Measurements from ENCODE around the gene ENOX1.
"Not testable (repeated sequence)": the region's sequence is repeated elsewhere in the genome, so short reads cannot be mapped to it uniquely, and the experiment has no call there.

The ENOX1 gene

GRCh38 chr13:43786766-43787517 lies at the start of gene ENOX1:
TSS of gene ENOX1 (minus strand) at chr13:43786972.
- no peak within 1 kb of the TSS for H3K27ac ChIP-seq (ENCODE audit: low read depth, low read length)
- H3K79me2 ChIP-seq (ENCODE audit: control insufficient read depth, insufficient read depth, low read length, unreplicated experiment), result no peaks in the 10 kb centered on the region
- H3K4me3 ChIP-seq (ENCODE audit: low read depth, low read length), result peak within 1 kb of the TSS; percentile 80
- peaks cover 20% of the 10 kb centered on the region for H3K4me1 ChIP-seq (ENCODE audit: control insufficient read depth, insufficient read depth, low read length, unreplicated experiment)
- peak within 1 kb of the TSS; percentile 91 for H2AFZ ChIP-seq (ENCODE audit: low read length, unreplicated experiment)
- H3K36me3 ChIP-seq (ENCODE audit: insufficient read depth, low read length), result no peaks in the 10 kb centered on the region
- H3K27me3 ChIP-seq (ENCODE audit: insufficient read depth, low read length), result no peaks in the 10 kb centered on the region

GRCh38 chr13:43835701-43836100 lies 48.9 kb upstream of the ENOX1 start:
- no peaks in the 10 kb centered on the region for H3K79me2 ChIP-seq (ENCODE audit: control insufficient read depth, insufficient read depth, low read length, unreplicated experiment)
- no peaks in the 10 kb centered on the region for H3K36me3 ChIP-seq (ENCODE audit: insufficient read depth, low read length)
- no peak overlapping the region for H3K27ac ChIP-seq (ENCODE audit: low read depth, low read length)
- H3K27me3 ChIP-seq (ENCODE audit: insufficient read depth, low read length), result no peaks in the 10 kb centered on the region
- H2AFZ ChIP-seq (ENCODE audit: low read length, unreplicated experiment), result no peak overlapping the region
- H3K4me1 ChIP-seq (ENCODE audit: control insufficient read depth, insufficient read depth, low read length, unreplicated experiment), result peaks cover 17% of the 10 kb centered on the region
- no peak overlapping the region for H3K4me3 ChIP-seq (ENCODE audit: low read depth, low read length)

GRCh38 chr13:43831088-43831487 lies 44.3 kb upstream of the ENOX1 start:
- peaks cover 14% of the 10 kb centered on the region for H3K4me1 ChIP-seq (ENCODE audit: control insufficient read depth, insufficient read depth, low read length, unreplicated experiment)
- no peak overlapping the region for H2AFZ ChIP-seq (ENCODE audit: low read length, unreplicated experiment)
- H3K36me3 ChIP-seq (ENCODE audit: insufficient read depth, low read length), result no peaks in the 10 kb centered on the region
- H3K27ac ChIP-seq (ENCODE audit: low read depth, low read length), result peak overlapping the region; percentile 87
- no peaks in the 10 kb centered on the region for H3K79me2 ChIP-seq (ENCODE audit: control insufficient read depth, insufficient read depth, low read length, unreplicated experiment)
- H3K27me3 ChIP-seq (ENCODE audit: insufficient read depth, low read length), result no peaks in the 10 kb centered on the region
- peak overlapping the region; percentile 60 for H3K4me3 ChIP-seq (ENCODE audit: low read depth, low read length)

- H3K79me2 ChIP-seq (ENCODE audit: control insufficient read depth, insufficient read depth, low read length, unreplicated experiment), result no peaks in the 10 kb centered on the region
- H3K36me3 ChIP-seq (ENCODE audit: insufficient read depth, low read length), result no peaks in the 10 kb centered on the region
- H3K4me1 ChIP-seq (ENCODE audit: control insufficient read depth, insufficient read depth, low read length, unreplicated experiment), result peaks cover 14% of the 10 kb centered on the region
- H3K4me3 ChIP-seq (ENCODE audit: low read depth, low read length), result peak overlapping the region; percentile 60
- peak overlapping the region; percentile 87 for H3K27ac ChIP-seq (ENCODE audit: low read depth, low read length)
- no peaks in the 10 kb centered on the region for H3K27me3 ChIP-seq (ENCODE audit: insufficient read depth, low read length)
- peak overlapping the region; percentile 27 for H2AFZ ChIP-seq (ENCODE audit: low read length, unreplicated experiment)
Measured at GRCh38 chr13:43830497-43830881, 43.7 kb upstream of the ENOX1 start.

GRCh38 chr13:43824656-43825055 lies 37.9 kb upstream of the ENOX1 start:
- H3K4me3 ChIP-seq (ENCODE audit: low read depth, low read length); H3K27me3 ChIP-seq (ENCODE audit: insufficient read depth, low read length); H3K36me3 ChIP-seq (ENCODE audit: insufficient read depth, low read length): not testable (repeated sequence)

GRCh38 chr13:43822969-43823368 lies 36.2 kb upstream of the ENOX1 start:
- H3K36me3 ChIP-seq (ENCODE audit: insufficient read depth, low read length), result no peaks in the 10 kb centered on the region
- H2AFZ ChIP-seq (ENCODE audit: low read length, unreplicated experiment), result no peak overlapping the region
- H3K4me3 ChIP-seq (ENCODE audit: low read depth, low read length), result no peak overlapping the region
- no peaks in the 10 kb centered on the region for H3K79me2 ChIP-seq (ENCODE audit: control insufficient read depth, insufficient read depth, low read length, unreplicated experiment)
- H3K27me3 ChIP-seq (ENCODE audit: insufficient read depth, low read length), result no peaks in the 10 kb centered on the region
- no peak overlapping the region for H3K27ac ChIP-seq (ENCODE audit: low read depth, low read length)
- H3K4me1 ChIP-seq (ENCODE audit: control insufficient read depth, insufficient read depth, low read length, unreplicated experiment), result no peaks in the 10 kb centered on the region

More at GRCh38 chr13:43824656-43825055, 37.9 kb upstream of the ENOX1 start:
- H2AFZ ChIP-seq (ENCODE audit: low read length, unreplicated experiment); H3K27ac ChIP-seq (ENCODE audit: low read depth, low read length); H3K4me1 ChIP-seq (ENCODE audit: control insufficient read depth, insufficient read depth, low read length, unreplicated experiment); H3K79me2 ChIP-seq (ENCODE audit: control insufficient read depth, insufficient read depth, low read length, unreplicated experiment): not testable (repeated sequence)

- Histone ChIP-seq H3K27me3 (ENCODE audit: insufficient read depth, low read length) (no peaks in the 10 kb centered on the region), H2AFZ (ENCODE audit: low read length, unreplicated experiment) (no peak overlapping the region), H3K4me1 (ENCODE audit: control insufficient read depth, insufficient read depth, low read length, unreplicated experiment) (peaks cover 11% of the 10 kb centered on the region), H3K36me3 (ENCODE audit: insufficient read depth, low read length) (no peaks in the 10 kb centered on the region), H3K4me3 (ENCODE audit: low read depth, low read length) (no peak overlapping the region), H3K27ac (ENCODE audit: low read depth, low read length) (no peak overlapping the region), H3K79me2 (ENCODE audit: control insufficient read depth, insufficient read depth, low read length, unreplicated experiment) (no peaks in the 10 kb centered on the region)
Measured at GRCh38 chr13:43816401-43816889, 29.7 kb upstream of the ENOX1 start.

GRCh38 chr13:43815204-43815603 lies 28.4 kb upstream of the ENOX1 start:
- H3K4me3 ChIP-seq (ENCODE audit: low read depth, low read length), result peak overlapping the region; percentile 8; the same call in 1 of the 2 replicates
- H2AFZ ChIP-seq (ENCODE audit: low read length, unreplicated experiment), result peak overlapping the region; percentile 35
- H3K4me1 ChIP-seq (ENCODE audit: control insufficient read depth, insufficient read depth, low read length, unreplicated experiment), result peaks cover 11% of the 10 kb centered on the region
- no peaks in the 10 kb centered on the region for H3K79me2 ChIP-seq (ENCODE audit: control insufficient read depth, insufficient read depth, low read length, unreplicated experiment)
- H3K27ac ChIP-seq (ENCODE audit: low read depth, low read length), result peak overlapping the region; percentile 34
- no peaks in the 10 kb centered on the region for H3K27me3 ChIP-seq (ENCODE audit: insufficient read depth, low read length)
- no peaks in the 10 kb centered on the region for H3K36me3 ChIP-seq (ENCODE audit: insufficient read depth, low read length)

- H3K4me3 ChIP-seq (ENCODE audit: low read depth, low read length), result no peak overlapping the region
- no peaks in the 10 kb centered on the region for H3K79me2 ChIP-seq (ENCODE audit: control insufficient read depth, insufficient read depth, low read length, unreplicated experiment)
- no peaks in the 10 kb centered on the region for H3K27me3 ChIP-seq (ENCODE audit: insufficient read depth, low read length)
- no peaks in the 10 kb centered on the region for H3K36me3 ChIP-seq (ENCODE audit: insufficient read depth, low read length)
- H3K27ac ChIP-seq (ENCODE audit: low read depth, low read length), result no peak overlapping the region
- peaks cover 10% of the 10 kb centered on the region for H3K4me1 ChIP-seq (ENCODE audit: control insufficient read depth, insufficient read depth, low read length, unreplicated experiment)
- H2AFZ ChIP-seq (ENCODE audit: low read length, unreplicated experiment), result no peak overlapping the region
Measured at GRCh38 chr13:43808676-43809075, 21.9 kb upstream of the ENOX1 start.

GRCh38 chr13:43805681-43806128 lies 18.9 kb upstream of the ENOX1 start:
- Histone ChIP-seq H3K27me3 (ENCODE audit: insufficient read depth, low read length) (no peaks in the 10 kb centered on the region), H3K79me2 (ENCODE audit: control insufficient read depth, insufficient read depth, low read length, unreplicated experiment) (no peaks in the 10 kb centered on the region), H3K4me3 (ENCODE audit: low read depth, low read length) (no peak overlapping the region), H3K27ac (ENCODE audit: low read depth, low read length) (peak overlapping the region; percentile 60), H3K36me3 (ENCODE audit: insufficient read depth, low read length) (no peaks in the 10 kb centered on the region), H2AFZ (ENCODE audit: low read length, unreplicated experiment) (no peak overlapping the region), H3K4me1 (ENCODE audit: control insufficient read depth, insufficient read depth, low read length, unreplicated experiment) (peaks cover 10% of the 10 kb centered on the region)

- Histone ChIP-seq H2AFZ (ENCODE audit: low read length, unreplicated experiment) (no peak overlapping the region), H3K79me2 (ENCODE audit: control insufficient read depth, insufficient read depth, low read length, unreplicated experiment) (no peaks in the 10 kb centered on the region), H3K36me3 (ENCODE audit: insufficient read depth, low read length) (no peaks in the 10 kb centered on the region), H3K4me3 (ENCODE audit: low read depth, low read length) (peak overlapping the region; percentile 66), H3K27ac (ENCODE audit: low read depth, low read length) (peak overlapping the region; percentile 80), H3K4me1 (ENCODE audit: control insufficient read depth, insufficient read depth, low read length, unreplicated experiment) (peaks cover 10% of the 10 kb centered on the region), H3K27me3 (ENCODE audit: insufficient read depth, low read length) (no peaks in the 10 kb centered on the region)
Measured at GRCh38 chr13:43805071-43805468, 18.3 kb upstream of the ENOX1 start.

Data from ACC112 (cell line).